Endodermal cell (in vitro differentiated cells): ENCODE measurements around the gene ZNF189. TPM values are rescaled to one million over a fixed set of nuclear protein-coding genes. Genes with fewer than 3 reads are reported as not detected.

Source experiments
- DNase-seq: peaks from one replicate; pipeline ENCODE4 v3.0.0-alpha.2; 2017
- H3K27ac ChIP-seq: 2 replicates; pipeline ENCODE4 v1.5.1; 2013; ENCODE audit warnings: mild to moderate bottlenecking, low read depth, low read length, moderate library complexity
- H3K27me3 ChIP-seq: 2 replicates; pipeline ENCODE4 v1.6.1; 2013; ENCODE audit warnings: mild to moderate bottlenecking, low read length, moderate library complexity; ENCODE audit not compliant: insufficient read depth, control insufficient read depth, poor library complexity, severe bottlenecking
- H3K36me3 ChIP-seq: 2 replicates; pipeline ENCODE4 v1.7.0; 2013; ENCODE audit warnings: mild to moderate bottlenecking, low read length, moderate library complexity; ENCODE audit not compliant: control insufficient read depth, insufficient read depth
- H3K4me1 ChIP-seq: one replicate; pipeline ENCODE4 v1.7.0; 2013; ENCODE audit warnings: low read length; ENCODE audit not compliant: control insufficient read depth, insufficient read depth
- H3K4me3 ChIP-seq: 2 replicates; pipeline ENCODE4 v1.5.1; 2013; ENCODE audit warnings: mild to moderate bottlenecking, low read length, moderate library complexity
- H3K9ac ChIP-seq: 2 replicates; pipeline ENCODE4 v1.6.1; 2013; ENCODE audit warnings: mild to moderate bottlenecking, low read length, moderate library complexity; ENCODE audit not compliant: poor library complexity, severe bottlenecking; ENCODE audit errors: extremely low read depth
- H3K9me3 ChIP-seq: 2 replicates; pipeline ENCODE4 v1.6.1; 2013; ENCODE audit warnings: mild to moderate bottlenecking, low read length, moderate library complexity; ENCODE audit not compliant: control insufficient read depth
- H3K27ac Mint-ChIP-seq: 2 replicates; pipeline ENCODE4 v1.8.0; 2020; ENCODE audit warnings: mixed read lengths
- H3K27me3 Mint-ChIP-seq: 2 replicates; pipeline ENCODE4 v1.8.0; 2021; ENCODE audit warnings: mild to moderate bottlenecking, mixed read lengths; ENCODE audit not compliant: insufficient read depth
- H3K36me3 Mint-ChIP-seq: 2 replicates; pipeline ENCODE4 v1.8.0; 2020; ENCODE audit warnings: low read depth, mixed read lengths
- H3K4me1 Mint-ChIP-seq: 2 replicates; pipeline ENCODE4 v1.8.0; 2020; ENCODE audit warnings: mixed read lengths
- H3K4me3 Mint-ChIP-seq: 2 replicates; pipeline ENCODE4 v1.8.0; 2020; ENCODE audit warnings: mild to moderate bottlenecking, moderate library complexity, mixed read lengths
- H3K9me3 Mint-ChIP-seq: 2 replicates; pipeline ENCODE4 v1.8.0; 2020; ENCODE audit warnings: mild to moderate bottlenecking, mixed read lengths
- CTCF ChIP-seq: fragments of 200-600 bp; sonication (generic); conservative IDR thresholded peaks from 2 replicates; pipeline ENCODE4 v1.5.0; 2021; ENCODE audit warnings: antibody characterized with exemption, mild to moderate bottlenecking
- WGBS, 2 experiments: methylation state at CpG; one replicate each; pipeline versions ENCODE4 v1.1.5 to v1.1.7; 2013; ENCODE audit warnings: missing lambda C conversion rate in 2 of 2, mixed read lengths in 1 of 2; ENCODE audit not compliant: insufficient coverage in 1 of 2, insufficient read length in 1 of 2; 5-methylcytosine and 5-hydroxymethylcytosine counted together
- total RNA-seq, 2 donors: library from RNA; stranded (reverse); fragmentation: NEBNext Ultra II Directional in 1 of 2; extraction: Animal tissue kit (Norgen Biotek cat#: 25700) in 1 of 2; gene quantifications; 2 replicates in 1 of 2; 3 replicates in 1 of 2; pipeline ENCODE4 v1.2.1, GENCODE V29; 2021

The ZNF189 gene
- total RNA-seq, 2 donors from 2014 or later = 16.0 to 20.5 TPM

- Histone ChIP-seq H3K27me3 (no peaks in the 10 kb centered on the region), H3K27ac (no peak overlapping the region), H3K4me3 (peak overlapping the region; percentile 86), H3K9me3 (peaks cover 41% of the 10 kb centered on the region), H3K4me1 (no peaks in the 10 kb centered on the region), H3K36me3 (peaks cover 70% of the 10 kb centered on the region), H3K9ac (peak overlapping the region; percentile 79)
- 80 to 84% methylated on average over 2 of the region's 2 CpGs for WGBS, 2 experiments
- Mint-ChIP-seq H3K27ac (no peak overlapping the region), H3K4me3 (peak overlapping the region; percentile 92), H3K4me1 (peaks cover 18% of the 10 kb centered on the region), H3K36me3 (peaks cover 69% of the 10 kb centered on the region), H3K27me3 (no peaks in the 10 kb centered on the region), H3K9me3 (peaks cover 28% of the 10 kb centered on the region)
- no peak for DNase-seq
- no peak for TF ChIP-seq CTCF
Measured at GRCh38 chr9:101399643-101399970, 956 bp downstream of the ZNF189 start.

DNA sequence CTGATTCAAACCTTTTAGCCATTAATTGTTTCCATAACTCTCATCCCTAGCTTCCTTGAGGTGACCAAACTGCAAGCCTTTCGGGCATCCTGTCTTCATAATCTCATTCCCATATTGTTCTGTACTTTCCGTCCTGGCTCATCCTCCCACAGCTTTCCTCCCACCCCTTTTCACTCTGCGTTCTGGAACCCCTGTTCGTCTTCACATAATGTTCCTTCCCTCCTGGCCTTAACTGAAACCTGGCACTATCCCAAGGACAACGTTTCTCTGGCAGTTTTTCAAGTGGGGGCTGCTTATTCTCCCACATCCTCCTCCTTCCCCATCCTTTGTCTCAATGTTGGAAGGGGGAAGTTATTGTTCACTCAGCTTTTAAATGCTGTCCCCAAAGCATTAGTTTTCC lies 1.5 kb downstream of the ZNF189 start:
- Mint-ChIP-seq H3K4me1 (peaks cover 18% of the 10 kb centered on the region), H3K9me3 (peaks cover 28% of the 10 kb centered on the region), H3K27ac (no peak overlapping the region), H3K36me3 (peaks cover 69% of the 10 kb centered on the region), H3K27me3 (no peaks in the 10 kb centered on the region), H3K4me3 (peak overlapping the region; percentile 92)
- peak overlapping the region; percentile 86 for H3K4me3 ChIP-seq
- no peak overlapping the region for H3K9ac ChIP-seq
- no peaks in the 10 kb centered on the region for H3K4me1 ChIP-seq
- 90% methylated on average over 4 to 5 of the region's 5 CpGs for WGBS, 2 experiments
- TF ChIP-seq CTCF = no peak
- DNase-seq = no peak
- peaks cover 70% of the 10 kb centered on the region for H3K36me3 ChIP-seq
- peaks cover 41% of the 10 kb centered on the region for H3K9me3 ChIP-seq
- no peaks in the 10 kb centered on the region for H3K27me3 ChIP-seq
- H3K27ac ChIP-seq = no peak overlapping the region

GRCh38 chr9:101403516-101404285 lies 5.0 kb downstream of the ZNF189 start:
- no peak overlapping the region for H3K27ac Mint-ChIP-seq
- DNase-seq = no peak
- peaks cover 84% of the 10 kb centered on the region for H3K36me3 Mint-ChIP-seq
- no peak overlapping the region for H3K9ac ChIP-seq
- peaks cover 14% of the 10 kb centered on the region for H3K4me1 Mint-ChIP-seq
- H3K27ac ChIP-seq = no peak overlapping the region
- no peak overlapping the region for H3K4me3 Mint-ChIP-seq
- H3K9me3 ChIP-seq = peaks cover 59% of the 10 kb centered on the region
- no peaks in the 10 kb centered on the region for H3K4me1 ChIP-seq
- H3K27me3 Mint-ChIP-seq = no peaks in the 10 kb centered on the region
- 94 to 98% methylated on average over 7 to 8 of the region's 9 CpGs for WGBS, 2 experiments
- no peaks in the 10 kb centered on the region for H3K27me3 ChIP-seq
- no peak for TF ChIP-seq CTCF
- peak overlapping the region; percentile 12 for H3K4me3 ChIP-seq
- H3K36me3 ChIP-seq = peaks cover 87% of the 10 kb centered on the region
- H3K9me3 Mint-ChIP-seq = peaks cover 58% of the 10 kb centered on the region
